CD4-positive, alpha-beta T cell (primary cell): Measurements from ENCODE around the gene TRIM13. TPM values are rescaled to one million over a fixed set of nuclear protein-coding genes. Genes with fewer than 3 reads are reported as not detected.

Source experiments
- ATAC-seq: fragments of 200-7000 bp; cut with Tn5 transposase; one replicate; pipeline ENCODE4 v1.10.0; 2022; ENCODE audit warnings: mild to moderate bottlenecking; ENCODE audit not compliant: poor library complexity
- CTCF ChIA-PET: fragments of 350-600 bp; sonication (Branson Sonifier 250); formaldehyde crosslinking; loops from one replicate; lab custom pipeline; 2021; ENCODE audit warnings: antibody characterized with exemption, inconsistent platforms; lab: Charles Lee
- POLR2A ChIA-PET: fragments of 350-600 bp; sonication (Branson Sonifier 250); formaldehyde crosslinking; loops from one replicate; lab custom pipeline; 2021; ENCODE audit warnings: antibody characterized with exemption, inconsistent platforms; lab: Charles Lee
- DNase-seq, 14 experiments: peaks; one replicate each; pipeline ENCODE4 v3.0.0-alpha.2; 2013 to 2020; ENCODE audit warnings: mixed read lengths in 2 of 14
- H3K27ac ChIP-seq, 2 donors: one replicate each; pipeline versions ENCODE4 v1.5.1 to v1.7.0; 2013; ENCODE audit warnings: low read length in 2 of 2, low read depth in 1 of 2, mild to moderate bottlenecking in 1 of 2
- H3K27me3 ChIP-seq, 2 experiments: 1 replicate in 1 of 2; 2 replicates in 1 of 2; pipeline versions ENCODE4 v1.6.1 to v1.7.0; 2013; ENCODE audit warnings: low read length in 2 of 2, control low read depth in 1 of 2, mild to moderate bottlenecking in 1 of 2, moderate library complexity in 1 of 2; ENCODE audit not compliant: insufficient read depth in 2 of 2, control insufficient read depth in 1 of 2
- H3K36me3 ChIP-seq: one replicate; pipeline ENCODE4 v1.6.1; 2013; ENCODE audit warnings: low read length, control low read depth; ENCODE audit not compliant: insufficient read depth
- H3K4me1 ChIP-seq: one replicate; pipeline ENCODE4 v1.6.1; 2013; ENCODE audit warnings: low read length, control low read depth; ENCODE audit not compliant: insufficient read depth
- H3K4me3 ChIP-seq: one replicate; pipeline ENCODE4 v1.5.1; 2013; ENCODE audit warnings: mild to moderate bottlenecking, low read length, moderate library complexity
- H3K9me3 ChIP-seq, 2 experiments: 1 replicate in 1 of 2; 2 replicates in 1 of 2; pipeline versions ENCODE4 v1.6.1 to v1.7.0; 2013; ENCODE audit warnings: low read length in 2 of 2, mild to moderate bottlenecking in 2 of 2, control low read depth in 1 of 2, moderate library complexity in 1 of 2; ENCODE audit not compliant: control insufficient read depth in 1 of 2, insufficient read depth in 1 of 2
- H3K27ac Mint-ChIP-seq: one replicate; pipeline ENCODE4 v1.8.0; 2020; ENCODE audit warnings: mixed read lengths
- H3K27me3 Mint-ChIP-seq: one replicate; pipeline ENCODE4 v1.8.0; 2021; ENCODE audit warnings: mixed read lengths
- H3K36me3 Mint-ChIP-seq: one replicate; pipeline ENCODE4 v1.8.0; 2021; ENCODE audit warnings: low read depth, mixed read lengths
- H3K4me1 Mint-ChIP-seq: one replicate; pipeline ENCODE4 v1.8.0; 2021; ENCODE audit warnings: low read depth, mixed read lengths
- H3K4me3 Mint-ChIP-seq: one replicate; pipeline ENCODE4 v1.8.0; 2020; ENCODE audit warnings: mild to moderate bottlenecking, mixed read lengths
- H3K9me3 Mint-ChIP-seq: one replicate; pipeline ENCODE4 v1.8.0; 2020; ENCODE audit warnings: mixed read lengths
- intact Hi-C, 2 experiments: fragments of 100-400 bp; cut with DNase I in 1 of 2; cut with micrococcal nuclease in 1 of 2; formaldehyde crosslinking; loops; one replicate each; pipeline versions ENCODE4 v1.15.1 to v1.9.0; 2023 to 2025; cut with DNase I, micrococcal nuclease
- total RNA-seq, 174 experiments: library from RNA in 2 of 174; stranded (reverse) in 2 of 174; gene quantifications; one replicate each; pipeline ENCODE4 v1.2.3 and lab custom pipeline; 2021 to 2026
- TF ChIP-seq, protein P1 (sequence below): fragments of 200-600 bp; IDR thresholded peaks from one replicate; pipeline ENCODE4 v1.8.0; 2022; ENCODE audit warnings: antibody characterized with exemption, mild to moderate bottlenecking

The TRIM13 gene
- total RNA-seq, 2 experiments from 2014 or later, result 32.5 to 32.9 TPM

DNA sequence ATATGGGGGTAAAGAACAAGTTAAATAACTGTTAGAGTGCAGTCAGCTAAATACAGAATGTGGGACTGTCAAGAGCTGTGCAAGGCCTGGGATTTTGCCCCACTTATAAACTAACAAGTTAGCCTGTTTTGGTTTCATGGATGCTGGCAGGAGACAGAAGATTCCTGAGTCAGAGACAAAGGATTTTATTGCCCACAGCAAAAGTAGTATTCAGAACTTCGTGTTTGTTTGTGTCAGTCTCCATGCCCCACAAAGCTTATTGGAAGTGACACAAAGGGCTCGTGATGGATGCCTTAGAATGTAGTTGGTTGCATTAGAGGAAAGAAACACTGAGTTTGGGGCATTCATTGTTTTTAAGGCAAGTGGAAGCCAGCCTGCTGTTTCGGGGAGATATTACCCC, 38.5 kb upstream of the TRIM13 start:
- H3K9me3 Mint-ChIP-seq, result peaks cover 10% of the 10 kb centered on the region

DNA sequence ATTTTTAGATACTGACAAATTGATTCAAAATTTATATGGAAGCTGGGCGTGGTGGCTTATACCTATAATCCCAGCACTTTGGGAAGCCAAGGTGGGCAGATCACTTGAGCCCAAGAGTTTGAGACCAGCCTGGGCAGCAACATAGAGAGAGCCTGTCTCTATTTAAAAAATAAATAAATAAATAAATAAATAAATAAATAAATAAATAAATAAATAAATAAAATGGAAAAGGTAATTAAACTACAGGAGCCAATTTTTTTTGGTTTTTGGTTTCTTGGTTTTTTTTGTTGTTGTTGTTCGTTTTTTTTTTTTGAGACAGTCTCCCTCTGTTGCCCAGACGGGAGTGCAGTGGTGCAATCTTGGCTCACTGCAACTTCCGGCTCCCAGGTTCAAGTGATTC, 29.4 kb upstream of the TRIM13 start:
- Histone ChIP-seq H3K27me3 (no peaks in the 10 kb centered on the region), H3K27ac (no peak overlapping the region), H3K4me1 (no peaks in the 10 kb centered on the region), H3K36me3 (no peaks in the 10 kb centered on the region), H3K4me3 (no peak overlapping the region), H3K9me3 (peaks cover 0 to 5% of the 10 kb centered on the region in 2 experiments)
- peaks cover 18% of the 10 kb centered on the region for H3K9me3 Mint-ChIP-seq
- TF ChIP-seq, protein P1, sequence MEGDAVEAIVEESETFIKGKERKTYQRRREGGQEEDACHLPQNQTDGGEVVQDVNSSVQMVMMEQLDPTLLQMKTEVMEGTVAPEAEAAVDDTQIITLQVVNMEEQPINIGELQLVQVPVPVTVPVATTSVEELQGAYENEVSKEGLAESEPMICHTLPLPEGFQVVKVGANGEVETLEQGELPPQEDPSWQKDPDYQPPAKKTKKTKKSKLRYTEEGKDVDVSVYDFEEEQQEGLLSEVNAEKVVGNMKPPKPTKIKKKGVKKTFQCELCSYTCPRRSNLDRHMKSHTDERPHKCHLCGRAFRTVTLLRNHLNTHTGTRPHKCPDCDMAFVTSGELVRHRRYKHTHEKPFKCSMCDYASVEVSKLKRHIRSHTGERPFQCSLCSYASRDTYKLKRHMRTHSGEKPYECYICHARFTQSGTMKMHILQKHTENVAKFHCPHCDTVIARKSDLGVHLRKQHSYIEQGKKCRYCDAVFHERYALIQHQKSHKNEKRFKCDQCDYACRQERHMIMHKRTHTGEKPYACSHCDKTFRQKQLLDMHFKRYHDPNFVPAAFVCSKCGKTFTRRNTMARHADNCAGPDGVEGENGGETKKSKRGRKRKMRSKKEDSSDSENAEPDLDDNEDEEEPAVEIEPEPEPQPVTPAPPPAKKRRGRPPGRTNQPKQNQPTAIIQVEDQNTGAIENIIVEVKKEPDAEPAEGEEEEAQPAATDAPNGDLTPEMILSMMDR, result no peak
- peaks cover 31% of the 10 kb centered on the region for H3K36me3 Mint-ChIP-seq
- no peak overlapping the region for H3K4me3 Mint-ChIP-seq
- no peaks in the 10 kb centered on the region for H3K4me1 Mint-ChIP-seq
- POLR2A ChIA-PET, result no interaction called here
- no peak overlapping the region for H3K27ac Mint-ChIP-seq
- H3K27me3 Mint-ChIP-seq, result no peaks in the 10 kb centered on the region
- intact Hi-C loops, result no loop called here
- CTCF ChIA-PET, result interaction anchor here (1.9 kb wide), 1 partner anchor 9 kb away, joined by 4 read pairs; no protein-coding TSS in a partner anchor
- DNase-seq (no peak), ATAC-seq (no peak)

More for the DNA sequence above, 38.5 kb upstream of the TRIM13 start:
- no peaks in the 10 kb centered on the region for H3K4me1 Mint-ChIP-seq
- H3K36me3 Mint-ChIP-seq, result peaks cover 17% of the 10 kb centered on the region
- no peak overlapping the region for H3K4me3 Mint-ChIP-seq
- CTCF ChIA-PET, result no interaction called here
- no peak for DNase-seq
- no peak for ATAC-seq
- Histone ChIP-seq H3K27me3 (peaks cover 0 to 8% of the 10 kb centered on the region in 2 experiments), H3K4me3 (no peak overlapping the region), H3K36me3 (no peaks in the 10 kb centered on the region), H3K4me1 (no peaks in the 10 kb centered on the region), H3K27ac (no peak overlapping the region), H3K9me3 (peaks cover 0 to 7% of the 10 kb centered on the region in 2 experiments)
- TF ChIP-seq, protein P1, result no peak
- no peaks in the 10 kb centered on the region for H3K27me3 Mint-ChIP-seq
- POLR2A ChIA-PET, result no interaction called here
- intact Hi-C loops, result no loop called here
- no peak overlapping the region for H3K27ac Mint-ChIP-seq

DNA sequence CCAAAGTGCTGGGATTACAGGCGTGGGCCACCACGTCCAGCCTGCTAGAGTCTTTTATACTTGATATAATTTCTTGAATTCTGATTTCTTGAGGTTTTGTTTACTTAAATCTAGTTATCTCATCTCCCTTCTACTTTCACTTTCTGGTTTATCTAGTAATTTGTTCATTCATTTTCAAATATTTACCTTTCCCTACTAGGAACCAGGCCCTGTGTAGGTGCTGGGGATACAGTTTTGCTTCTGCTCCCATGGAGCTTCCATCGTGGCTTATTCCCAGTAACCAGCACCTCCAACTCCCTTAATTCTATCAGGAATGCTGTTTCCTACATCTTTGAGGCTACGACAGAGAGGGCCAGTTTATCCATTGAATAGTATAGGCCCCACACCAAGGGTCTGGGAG, 24.1 kb upstream of the TRIM13 start:
- Histone ChIP-seq H3K9me3 (no peaks in the 10 kb centered on the region), H3K36me3 (no peaks in the 10 kb centered on the region), H3K4me3 (no peak overlapping the region), H3K27me3 (no peaks in the 10 kb centered on the region), H3K4me1 (no peaks in the 10 kb centered on the region), H3K27ac (no peak overlapping the region)
- Mint-ChIP-seq H3K27me3 (no peaks in the 10 kb centered on the region), H3K9me3 (no peaks in the 10 kb centered on the region), H3K27ac (no peak overlapping the region), H3K4me1 (peaks cover 4% of the 10 kb centered on the region), H3K4me3 (no peak overlapping the region), H3K36me3 (no peaks in the 10 kb centered on the region)
- DNase-seq, result no peak
- ATAC-seq, result no peak
- ChIA-PET POLR2A (no interaction called here), CTCF (no interaction called here)
- intact Hi-C loops, result loop anchor here in 1 of 2 experiments (10.0 kb wide), 2 partner anchors 292 to 412 kb away; no protein-coding TSS in a partner anchor
- TF ChIP-seq, protein P1, result no peak
